Activated CD8-positive, alpha-beta T cell treated with anti-CD3 and anti-CD28 coated beads, Interleukin-2, amount 10 ng/mL, durations not matched to agents 7 days and 5 days (primary cell): ENCODE measurements around the gene SPATS2. TPM values are rescaled to one million over a fixed set of nuclear protein-coding genes. Genes with fewer than 3 reads are reported as not detected.
"Not testable (repeated sequence)": the region's sequence is repeated elsewhere in the genome, so short reads cannot be mapped to it uniquely, and the experiment has no call there.

ENCODE experiments used
- ATAC-seq: fragments of 150-1000 bp; cut with Tn5 transposase; one replicate; pipeline ENCODE4 v1.10.0; 2021; ENCODE audit warnings: moderate library complexity
- CTCF ChIA-PET: fragments of 350-600 bp; sonication (Branson Sonifier 250); formaldehyde crosslinking; loops from one replicate; lab custom pipeline; 2021; ENCODE audit warnings: antibody characterized with exemption; lab: Charles Lee
- POLR2A ChIA-PET: fragments of 350-600 bp; sonication (Branson Sonifier 250); formaldehyde crosslinking; loops from one replicate; lab custom pipeline; 2021; ENCODE audit warnings: antibody characterized with exemption; lab: Charles Lee
- DNase-seq: peaks from one replicate; pipeline ENCODE4 v3.0.0-alpha.2; 2020
- H3K27ac Mint-ChIP-seq: one replicate; pipeline ENCODE4 v1.8.0; 2021; ENCODE audit warnings: mild to moderate bottlenecking, mixed read lengths
- H3K27me3 Mint-ChIP-seq: one replicate; pipeline ENCODE4 v1.8.0; 2021; ENCODE audit warnings: low read depth, mixed read lengths
- H3K36me3 Mint-ChIP-seq: one replicate; pipeline ENCODE4 v1.8.0; 2021; ENCODE audit warnings: low read depth, mixed read lengths
- H3K4me1 Mint-ChIP-seq: one replicate; pipeline ENCODE4 v1.8.0; 2021; ENCODE audit warnings: low read depth, mixed read lengths
- H3K4me3 Mint-ChIP-seq: one replicate; pipeline ENCODE4 v1.8.0; 2021; ENCODE audit warnings: mild to moderate bottlenecking, mixed read lengths
- H3K9me3 Mint-ChIP-seq: one replicate; pipeline ENCODE4 v1.8.0; 2022; ENCODE audit warnings: mixed read lengths; ENCODE audit not compliant: insufficient read depth
- total RNA-seq, 2 experiments: library from RNA; stranded (reverse); gene quantifications; one replicate each; pipeline ENCODE4 v1.2.3, GENCODE V29; 2021

Gene SPATS2
- total RNA-seq, 2 experiments from 2014 or later, result 12.9 to 13.0 TPM

- DNase-seq, result no peak
- ChIA-PET POLR2A (interaction anchor here (0.9 to 2.2 kb wide), 2 partner anchors 8 to 67 kb away, joined by 4 to 12 read pairs; partner anchors contain the start of gene TROAP), CTCF (interaction anchor here (0.7 to 3.6 kb wide), 18 partner anchors 8 to 250 kb away, joined by 3 to 37 read pairs (median 6); partner anchors contain the start of genes DNAJC22, PRPH, SPATS2 and TROAP)
- Mint-ChIP-seq H3K9me3 (no peaks in the 10 kb centered on the region), H3K36me3 (peaks cover 58% of the 10 kb centered on the region), H3K27me3 (peaks cover 24% of the 10 kb centered on the region), H3K4me3 (no peak overlapping the region), H3K4me1 (peaks cover 9% of the 10 kb centered on the region), H3K27ac (no peak overlapping the region)
- no peak for ATAC-seq
Measured at GRCh38 chr12:49330631-49331379, 36.5 kb upstream of the SPATS2 start.

- ATAC-seq (no peak), DNase-seq (no peak)
- H3K4me1 Mint-ChIP-seq, result peaks cover 4% of the 10 kb centered on the region
- H3K27ac Mint-ChIP-seq, result no peak overlapping the region
- H3K27me3 Mint-ChIP-seq, result peaks cover 27% of the 10 kb centered on the region
- no peak overlapping the region for H3K4me3 Mint-ChIP-seq
- H3K9me3 Mint-ChIP-seq, result no peaks in the 10 kb centered on the region
- H3K36me3 Mint-ChIP-seq, result peaks cover 50% of the 10 kb centered on the region
- ChIA-PET POLR2A (interaction anchor here (0.9 to 2.2 kb wide), 3 partner anchors 9 to 201 kb away, joined by 3 to 12 read pairs (median 4); partner anchors contain the start of genes TROAP and TUBA1B), CTCF (interaction anchor here (0.7 to 3.6 kb wide), 19 partner anchors 9 to 250 kb away, joined by 3 to 37 read pairs (median 5); partner anchors contain the start of genes DNAJC22, PRPH, SPATS2 and TROAP)
Measured at GRCh38 chr12:49331380-49332222, 35.7 kb upstream of the SPATS2 start.

GRCh38 chr12:49332441-49332861 is 34.8 kb upstream of the SPATS2 start:
- Mint-ChIP-seq H3K27me3 (peaks cover 34% of the 10 kb centered on the region), H3K36me3 (peaks cover 42% of the 10 kb centered on the region), H3K27ac (no peak overlapping the region), H3K4me3 (no peak overlapping the region), H3K4me1 (peaks cover 12% of the 10 kb centered on the region), H3K9me3 (no peaks in the 10 kb centered on the region)
- ChIA-PET CTCF (interaction anchor here (1.0 to 3.6 kb wide), 13 partner anchors 10 to 249 kb away, joined by 3 to 37 read pairs (median 9); partner anchors contain the start of genes DNAJC22, PRPH, SPATS2 and TROAP), POLR2A (interaction anchor here (0.9 to 2.2 kb wide), 3 partner anchors 10 to 202 kb away, joined by 3 to 12 read pairs (median 3); partner anchors contain the start of genes TROAP and TUBA1B)
- DNase-seq, result no peak
- ATAC-seq, result no peak

- Mint-ChIP-seq H3K9me3 (no peaks in the 10 kb centered on the region), H3K4me1 (peaks cover 17% of the 10 kb centered on the region), H3K36me3 (peaks cover 37% of the 10 kb centered on the region), H3K4me3 (no peak overlapping the region), H3K27me3 (peaks cover 39% of the 10 kb centered on the region), H3K27ac (no peak overlapping the region)
- ChIA-PET POLR2A (interaction anchor here (1.0 to 2.5 kb wide), 3 partner anchors 10 to 15 kb away, joined by 3 to 12 read pairs (median 7); partner anchors contain the start of gene TROAP), CTCF (interaction anchor here (1.0 to 3.6 kb wide), 7 partner anchors 10 to 40 kb away, joined by 3 to 37 read pairs (median 12); partner anchors contain the start of genes DNAJC22, SPATS2 and TROAP)
- ATAC-seq (no peak), DNase-seq (no peak)
Measured at GRCh38 chr12:49332891-49333371, 34.3 kb upstream of the SPATS2 start.

- not testable (repeated sequence) for DNase-seq, H3K9me3 Mint-ChIP-seq, ATAC-seq, H3K4me3 Mint-ChIP-seq, H3K27ac Mint-ChIP-seq
- H3K36me3 Mint-ChIP-seq, result peaks cover 33% of the 10 kb centered on the region
- peaks cover 18% of the 10 kb centered on the region for H3K4me1 Mint-ChIP-seq
- CTCF ChIA-PET, result interaction anchor here (1.3 to 3.6 kb wide), 4 partner anchors 9 to 37 kb away, joined by 4 to 37 read pairs (median 35); partner anchors contain the start of genes DNAJC22 and TROAP
- POLR2A ChIA-PET, result interaction anchor here (2.5 kb wide), 1 partner anchor 11 kb away, joined by 7 read pairs; the partner anchor contains the start of gene TROAP
- peaks cover 48% of the 10 kb centered on the region for H3K27me3 Mint-ChIP-seq
Measured at GRCh38 chr12:49333778-49334177, 33.5 kb upstream of the SPATS2 start.

GRCh38 chr12:49334226-49334625 is 33.0 kb upstream of the SPATS2 start:
- H3K4me3 Mint-ChIP-seq, result no peak overlapping the region
- H3K27me3 Mint-ChIP-seq, result peaks cover 52% of the 10 kb centered on the region
- peaks cover 18% of the 10 kb centered on the region for H3K4me1 Mint-ChIP-seq
- H3K27ac Mint-ChIP-seq, result no peak overlapping the region
- ChIA-PET CTCF (interaction anchor here (1.3 to 5.6 kb wide), 4 partner anchors 13 to 46 kb away, joined by 4 to 37 read pairs (median 32); partner anchors contain the start of gene DNAJC22), POLR2A (interaction anchor here (1.4 to 2.5 kb wide), 2 partner anchors 11 to 33 kb away, joined by 4 to 7 read pairs; partner anchors contain the start of genes SPATS2 and TROAP)
- DNase-seq (no peak), ATAC-seq (no peak)
- H3K36me3 Mint-ChIP-seq, result peaks cover 29% of the 10 kb centered on the region
- H3K9me3 Mint-ChIP-seq, result no peaks in the 10 kb centered on the region

GRCh38 chr12:49334681-49335080 is 32.6 kb upstream of the SPATS2 start:
- H3K4me1 Mint-ChIP-seq, result peaks cover 18% of the 10 kb centered on the region
- H3K9me3 Mint-ChIP-seq, result no peaks in the 10 kb centered on the region
- ChIA-PET CTCF (interaction anchor here (0.9 to 5.6 kb wide), 5 partner anchors 12 to 179 kb away, joined by 3 to 33 read pairs (median 5); partner anchors contain the start of gene DNAJC22), POLR2A (interaction anchor here (1.4 to 2.5 kb wide), 2 partner anchors 12 to 33 kb away, joined by 4 to 7 read pairs; partner anchors contain the start of genes SPATS2 and TROAP)
- peaks cover 26% of the 10 kb centered on the region for H3K36me3 Mint-ChIP-seq
- no peak for ATAC-seq
- H3K27me3 Mint-ChIP-seq, result peaks cover 57% of the 10 kb centered on the region
- no peak overlapping the region for H3K27ac Mint-ChIP-seq
- no peak overlapping the region for H3K4me3 Mint-ChIP-seq
- DNase-seq, result no peak

GRCh38 chr12:49335118-49335954 is 31.9 kb upstream of the SPATS2 start:
- H3K4me1 Mint-ChIP-seq, result peaks cover 18% of the 10 kb centered on the region
- peak overlapping the region; percentile 22 for H3K4me3 Mint-ChIP-seq
- ATAC-seq, result no peak
- H3K36me3 Mint-ChIP-seq, result peaks cover 23% of the 10 kb centered on the region
- ChIA-PET CTCF (interaction anchor here (0.9 to 5.6 kb wide), 5 partner anchors 12 to 179 kb away, joined by 3 to 33 read pairs (median 5); partner anchors contain the start of gene DNAJC22), POLR2A (interaction anchor here (1.4 to 2.5 kb wide), 2 partner anchors 13 to 32 kb away, joined by 4 to 7 read pairs; partner anchors contain the start of genes SPATS2 and TROAP)
- H3K27me3 Mint-ChIP-seq, result peaks cover 63% of the 10 kb centered on the region
- no peak for DNase-seq
- H3K27ac Mint-ChIP-seq, result no peak overlapping the region
- H3K9me3 Mint-ChIP-seq, result no peaks in the 10 kb centered on the region

GRCh38 chr12:49335955-49336644 is 31.2 kb upstream of the SPATS2 start:
- DNase-seq, result no peak
- H3K27me3 Mint-ChIP-seq, result peaks cover 70% of the 10 kb centered on the region
- CTCF ChIA-PET, result interaction anchor here (0.8 to 5.6 kb wide), 9 partner anchors 11 to 178 kb away, joined by 3 to 33 read pairs (median 13); partner anchors contain the start of genes DNAJC22 and TROAP
- H3K4me3 Mint-ChIP-seq, result no peak overlapping the region
- no peaks in the 10 kb centered on the region for H3K9me3 Mint-ChIP-seq
- no peak for ATAC-seq
- H3K36me3 Mint-ChIP-seq, result peaks cover 17% of the 10 kb centered on the region
- no peak overlapping the region for H3K27ac Mint-ChIP-seq
- POLR2A ChIA-PET, result no interaction called here
- peaks cover 18% of the 10 kb centered on the region for H3K4me1 Mint-ChIP-seq
